Epidermal melanocyte (primary cell): Measurements from ENCODE around the gene PIP4K2A.

Experiments
- DNase-seq: peaks from one replicate; pipeline ENCODE4 v3.0.0; 2011; ENCODE audit warnings: low spot score; ENCODE audit not compliant: insufficient read length

Gene PIP4K2A

GRCh38 chr10:22621726-22622125 is 92.7 kb downstream of the PIP4K2A start:
- no peak for DNase-seq

- no peak for DNase-seq
Measured at GRCh38 chr10:22620929-22621328, 93.4 kb downstream of the PIP4K2A start.

- DNase-seq: no peak
Measured at GRCh38 chr10:22620140-22620857, 94.1 kb downstream of the PIP4K2A start.

GRCh38 chr10:22619101-22619500 is 95.3 kb downstream of the PIP4K2A start:
- DNase-seq: no peak

GRCh38 chr10:22618078-22618785 is 96.1 kb downstream of the PIP4K2A start:
- DNase-seq: no peak

- no peak for DNase-seq
Measured at GRCh38 chr10:22617516-22617915, 96.9 kb downstream of the PIP4K2A start.

GRCh38 chr10:22617051-22617450 is 97.3 kb downstream of the PIP4K2A start:
- DNase-seq: no peak

- DNase-seq: no peak
Measured at GRCh38 chr10:22615819-22616499, 98.4 kb downstream of the PIP4K2A start.

GRCh38 chr10:22615101-22615500 is 99.3 kb downstream of the PIP4K2A start:
- DNase-seq: no peak

- DNase-seq: no peak
Measured at GRCh38 chr10:22613011-22613410, 101.4 kb downstream of the PIP4K2A start.

- no peak for DNase-seq
Measured at GRCh38 chr10:22612318-22612717, 102.1 kb downstream of the PIP4K2A start.

- no peak for DNase-seq
Measured at GRCh38 chr10:22611425-22612115, 102.8 kb downstream of the PIP4K2A start.

- no peak for DNase-seq
Measured at GRCh38 chr10:22610610-22611009, 103.8 kb downstream of the PIP4K2A start.

GRCh38 chr10:22609719-22610465 is 104.5 kb downstream of the PIP4K2A start:
- no peak for DNase-seq

- DNase-seq: no peak
Measured at GRCh38 chr10:22609251-22609650, 105.1 kb downstream of the PIP4K2A start.

GRCh38 chr10:22607261-22607660 is 107.1 kb downstream of the PIP4K2A start:
- DNase-seq: no peak

- no peak for DNase-seq
Measured at GRCh38 chr10:22606164-22606614, 108.2 kb downstream of the PIP4K2A start.

GRCh38 chr10:22605168-22605567 is 109.2 kb downstream of the PIP4K2A start:
- DNase-seq: no peak

GRCh38 chr10:22604344-22605126 is 109.8 kb downstream of the PIP4K2A start:
- no peak for DNase-seq

GRCh38 chr10:22603581-22603980 is 110.8 kb downstream of the PIP4K2A start:
- no peak for DNase-seq
